Fibroblast of mammary gland (primary cell): Measurements from ENCODE around the gene SLC5A5.

Source experiments
- DNase-seq: peaks from one replicate; pipeline ENCODE4 v3.0.0-alpha.2; 2010; ENCODE audit warnings: low read depth
- H3K4me3 ChIP-seq: 2 replicates; pipeline ENCODE4 v1.5.1; 2011; ENCODE audit warnings: low read depth, mild to moderate bottlenecking, low read length, moderate library complexity; ENCODE audit not compliant: control insufficient read depth
- TF ChIP-seq, protein P1 (sequence below): conservative IDR thresholded peaks from 2 replicates; pipeline ENCODE4 v1.5.1; 2011; ENCODE audit warnings: low read depth, low read length, inconsistent platforms; ENCODE audit not compliant: control insufficient read depth, insufficient read depth

SLC5A5 gene

DNA sequence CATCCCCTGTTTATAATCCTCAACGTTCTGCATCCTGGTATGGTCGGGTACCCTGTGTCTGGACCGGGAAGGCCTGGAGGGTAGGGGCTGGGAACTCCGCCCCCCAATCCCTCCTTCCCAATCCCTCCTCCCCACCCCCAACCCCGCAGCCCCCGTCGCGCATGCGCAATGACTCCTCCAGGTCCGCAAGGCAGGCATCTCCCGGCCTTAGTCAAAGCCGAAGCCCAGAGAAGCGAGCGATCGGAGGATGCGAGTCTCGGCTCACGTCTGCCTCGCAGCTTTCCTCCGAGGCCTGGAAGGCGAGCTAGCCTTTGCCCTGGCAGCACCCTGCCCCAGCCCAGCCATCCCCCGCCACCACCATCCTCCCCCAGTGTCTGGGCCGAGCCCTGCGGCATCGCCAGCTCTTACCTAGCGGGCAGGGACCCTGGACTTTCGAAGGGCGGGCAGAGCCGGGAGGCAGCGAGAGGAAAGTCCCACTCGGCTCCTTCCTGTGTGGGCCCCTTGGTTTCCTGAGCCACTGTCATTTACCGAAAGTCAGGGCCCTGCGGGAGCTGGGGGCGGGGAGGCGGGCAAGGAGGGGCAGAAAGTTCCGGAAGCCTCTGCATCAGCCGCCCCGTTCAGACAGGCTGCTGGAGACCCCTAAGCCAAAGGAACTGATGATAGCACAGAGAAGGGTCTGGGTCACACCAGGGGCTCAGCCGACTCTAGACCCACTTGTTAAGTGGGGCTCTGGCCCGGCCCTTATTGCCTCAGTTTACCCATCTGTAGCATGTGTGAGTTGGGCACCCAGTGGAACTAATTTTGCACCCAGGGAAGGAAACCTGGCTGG lies 24.0 kb upstream of the SLC5A5 start, which contains the start of gene JAK3:
Gene JAK3, minus strand, starts transcription at position 445 of the 829 bp plus-strand sequence. CDS start 3,565 bp downstream, outside the sequence.
- DNase-seq = peak; percentile 51
- H3K4me3 ChIP-seq = peak within 1 kb of the TSS; percentile 13
- TF ChIP-seq, protein P1, sequence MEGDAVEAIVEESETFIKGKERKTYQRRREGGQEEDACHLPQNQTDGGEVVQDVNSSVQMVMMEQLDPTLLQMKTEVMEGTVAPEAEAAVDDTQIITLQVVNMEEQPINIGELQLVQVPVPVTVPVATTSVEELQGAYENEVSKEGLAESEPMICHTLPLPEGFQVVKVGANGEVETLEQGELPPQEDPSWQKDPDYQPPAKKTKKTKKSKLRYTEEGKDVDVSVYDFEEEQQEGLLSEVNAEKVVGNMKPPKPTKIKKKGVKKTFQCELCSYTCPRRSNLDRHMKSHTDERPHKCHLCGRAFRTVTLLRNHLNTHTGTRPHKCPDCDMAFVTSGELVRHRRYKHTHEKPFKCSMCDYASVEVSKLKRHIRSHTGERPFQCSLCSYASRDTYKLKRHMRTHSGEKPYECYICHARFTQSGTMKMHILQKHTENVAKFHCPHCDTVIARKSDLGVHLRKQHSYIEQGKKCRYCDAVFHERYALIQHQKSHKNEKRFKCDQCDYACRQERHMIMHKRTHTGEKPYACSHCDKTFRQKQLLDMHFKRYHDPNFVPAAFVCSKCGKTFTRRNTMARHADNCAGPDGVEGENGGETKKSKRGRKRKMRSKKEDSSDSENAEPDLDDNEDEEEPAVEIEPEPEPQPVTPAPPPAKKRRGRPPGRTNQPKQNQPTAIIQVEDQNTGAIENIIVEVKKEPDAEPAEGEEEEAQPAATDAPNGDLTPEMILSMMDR = no peak

DNA sequence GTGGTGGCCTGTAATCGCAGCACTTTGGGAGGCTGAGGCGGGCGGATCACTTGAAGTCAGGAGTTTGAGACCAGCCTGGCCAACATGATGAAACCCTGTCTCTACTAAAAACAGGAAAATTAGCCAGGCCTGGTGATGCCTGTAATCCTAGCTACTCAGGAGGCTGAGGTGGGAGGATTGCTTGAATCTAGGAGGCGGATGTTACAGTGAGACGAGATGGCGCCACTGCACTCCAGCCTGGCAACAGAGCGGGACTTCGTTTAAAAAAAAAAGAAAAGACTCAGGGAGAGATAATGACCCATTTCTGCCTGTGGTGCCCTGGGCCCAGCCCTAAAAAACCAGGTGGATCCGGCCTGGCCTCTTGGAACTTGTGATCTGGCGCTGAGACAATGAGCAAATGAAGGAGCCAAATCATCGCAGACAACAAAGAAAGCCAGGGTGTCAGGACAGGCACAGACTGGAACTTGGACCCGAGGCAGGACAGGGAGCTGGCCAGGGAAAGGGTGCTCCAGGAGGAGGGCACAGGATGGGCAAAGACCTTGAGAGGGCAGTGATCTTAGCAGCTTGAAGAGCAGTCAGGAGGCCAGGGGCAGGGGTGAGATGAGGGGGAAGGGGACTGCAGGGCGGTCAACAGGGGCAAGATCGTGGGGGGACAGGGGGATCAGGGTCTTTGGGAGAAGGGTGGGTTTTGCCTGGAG lies 23.0 kb upstream of the SLC5A5 start:
- DNase-seq = no peak
- no peak overlapping the region for H3K4me3 ChIP-seq
- TF ChIP-seq, protein P1 = no peak

DNA sequence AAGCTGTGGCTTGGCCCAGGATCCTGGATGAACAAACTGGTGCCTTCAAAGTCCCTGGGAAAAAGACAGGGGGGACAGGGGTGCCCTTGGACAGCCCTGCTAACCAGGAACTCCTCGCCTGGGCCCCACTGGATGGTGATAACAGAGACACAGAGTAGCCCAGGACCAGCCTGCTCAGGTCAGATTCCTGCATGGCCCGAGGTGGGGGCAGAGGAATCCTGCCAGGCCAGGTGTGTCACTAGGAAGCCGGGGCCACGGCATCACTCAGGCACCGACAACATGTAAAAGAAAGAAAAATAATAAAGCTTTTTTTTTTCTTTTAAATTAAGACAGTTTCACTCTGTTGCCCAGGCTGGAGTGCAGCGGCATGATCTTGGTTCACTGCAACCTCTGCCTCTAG lies 17.7 kb upstream of the SLC5A5 start:
- TF ChIP-seq, protein P1 = no peak
- DNase-seq = no peak
- H3K4me3 ChIP-seq = no peak overlapping the region

DNA sequence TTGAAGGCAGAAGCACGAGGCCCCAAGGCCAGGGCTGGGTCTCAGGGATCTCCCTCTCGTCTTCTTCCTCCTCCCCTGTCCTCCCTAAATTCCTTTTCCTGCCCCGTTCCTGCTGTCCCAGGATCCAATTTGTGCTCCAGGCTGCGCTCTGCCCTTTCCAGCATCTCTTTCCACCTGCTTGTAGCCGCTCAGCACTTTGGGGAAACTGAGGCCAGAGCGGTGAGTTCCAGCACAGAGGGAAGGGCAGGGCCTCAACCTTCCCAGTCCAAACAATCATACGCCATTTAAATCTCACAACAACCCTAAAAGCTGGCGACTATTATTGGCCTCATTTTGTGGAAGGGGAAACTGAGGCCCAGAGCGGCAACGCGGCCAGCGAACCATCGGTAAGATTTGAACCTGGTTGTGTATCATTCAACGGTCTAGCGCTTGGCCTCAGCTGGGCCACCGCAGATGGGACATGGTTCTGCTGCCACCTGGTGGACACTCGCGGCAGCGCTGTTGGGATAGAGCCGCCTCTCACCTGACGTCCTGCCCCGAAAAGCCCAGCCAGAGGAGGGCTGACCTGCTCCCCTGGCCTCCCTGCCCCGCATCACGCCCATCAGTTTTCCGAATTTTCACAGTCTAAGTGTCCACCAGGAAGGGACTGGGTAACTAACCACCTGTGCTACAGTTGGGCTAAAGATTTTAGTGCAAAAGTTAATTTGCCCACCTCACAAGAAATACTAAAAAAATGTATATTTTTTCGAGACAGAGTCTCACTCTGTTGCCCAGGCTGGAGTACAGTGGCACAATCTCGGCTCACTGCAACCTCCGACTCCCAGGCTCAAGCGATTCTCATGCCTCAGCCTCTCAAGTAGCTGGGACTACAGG lies 16.2 kb upstream of the SLC5A5 start:
- no peak overlapping the region for H3K4me3 ChIP-seq
- TF ChIP-seq, protein P1 = peak; percentile 93
- DNase-seq = peak; percentile 58

- peak; percentile 100 for DNase-seq
- H3K4me3 ChIP-seq = peak within 1 kb of the TSS; percentile 88
- TF ChIP-seq, protein P1 = peak; percentile 64
These were observed 12.0 kb upstream of the SLC5A5 start, which contains the start of gene RPL18A for GRCh38 chr19:17859533-17860330. Gene RPL18A (plus strand): TSS chr19:17859910. CDS start chr19:17859957, 47 bp downstream.
